ENCODE results near the gene EHMT1.
A peak's percentile ranks its signal among the peaks of the same experiment; 100 is the strongest.

Gene EHMT1

GRCh38 chr9:137750566-137750965, 131.8 kb downstream of the EHMT1 start:
- no peak for TF ChIP-seq CTCF (conservative IDR thresholded peaks at IDR 0.05; ENCODE audit: low read depth)
- ChIA-PET CTCF (interaction anchor here (0.5 to 0.8 kb wide), 4 partner anchors 8 to 142 kb away, joined by 3 read pairs; no protein-coding TSS in a partner anchor), POLR2A (ENCODE audit: low non-redundant PET) (no interaction called here)
- H3K27ac ChIP-seq, result no peak overlapping the region
- no peak for DNase-seq (ENCODE audit: low spot score)

GRCh38 chr9:137751616-137752015, 132.8 kb downstream of the EHMT1 start:
- POLR2A ChIA-PET (ENCODE audit: low non-redundant PET), result no interaction called here
- CTCF ChIA-PET, result no interaction called here
- H3K27ac ChIP-seq, result no peak overlapping the region
- no peak for TF ChIP-seq CTCF (conservative IDR thresholded peaks at IDR 0.05; ENCODE audit: low read depth)
- DNase-seq (ENCODE audit: low spot score), result no peak

GRCh38 chr9:137752426-137752825, 133.6 kb downstream of the EHMT1 start:
- no peak overlapping the region for H3K27ac ChIP-seq
- no peak for TF ChIP-seq CTCF (conservative IDR thresholded peaks at IDR 0.05; ENCODE audit: low read depth)
- DNase-seq (ENCODE audit: low spot score), result no peak
- POLR2A ChIA-PET (ENCODE audit: low non-redundant PET), result no interaction called here
- CTCF ChIA-PET, result no interaction called here

- ChIA-PET CTCF (no interaction called here), POLR2A (ENCODE audit: low non-redundant PET) (no interaction called here)
- no peak for DNase-seq (ENCODE audit: low spot score)
- TF ChIP-seq CTCF (conservative IDR thresholded peaks at IDR 0.05; ENCODE audit: low read depth), result no peak
- no peak overlapping the region for H3K27ac ChIP-seq
Measured at GRCh38 chr9:137753192-137753765, 134.5 kb downstream of the EHMT1 start.

- ChIA-PET POLR2A (ENCODE audit: low non-redundant PET) (no interaction called here), CTCF (interaction anchor here (0.7 kb wide), 1 partner anchor 9 kb away, joined by 3 read pairs; no protein-coding TSS in a partner anchor)
- no peak for TF ChIP-seq CTCF (conservative IDR thresholded peaks at IDR 0.05; ENCODE audit: low read depth)
- peak overlapping the region; percentile 9; the same call in 1 of the 2 replicates for H3K27ac ChIP-seq
- DNase-seq (ENCODE audit: low spot score), result no peak
Measured at GRCh38 chr9:137755261-137755927, 136.6 kb downstream of the EHMT1 start.

- ChIA-PET CTCF (interaction anchor here (0.7 kb wide), 1 partner anchor 8 kb away, joined by 3 read pairs; no protein-coding TSS in a partner anchor), POLR2A (ENCODE audit: low non-redundant PET) (no interaction called here)
- H3K27ac ChIP-seq, result peak overlapping the region; percentile 4; the same call in 1 of the 2 replicates
- DNase-seq (ENCODE audit: low spot score), result no peak
- no peak for TF ChIP-seq CTCF (conservative IDR thresholded peaks at IDR 0.05; ENCODE audit: low read depth)
Measured at GRCh38 chr9:137756045-137756744, 137.4 kb downstream of the EHMT1 start.

All from RWPE1 (cell line).